Esophagus squamous epithelium (tissue), 5 donors: ENCODE results near the gene RAB1B. TPM values are rescaled to one million over a fixed set of nuclear protein-coding genes. Genes with fewer than 3 reads are reported as not detected.

Experiments used
- DNase-seq: peaks from one replicate; lab custom pipeline; 2025; lab: John Stamatoyannopoulos, UW
- H3K27ac ChIP-seq, 4 donors: fragments of 200-600 bp; sonication (generic); one replicate each; pipeline ENCODE4 v1.5.1; 2016 to 2019; ENCODE audit warnings: mild to moderate bottlenecking in 1 of 4
- H3K27me3 ChIP-seq, 4 donors: fragments of 200-600 bp; sonication (generic); 1 replicate in 3 of 4; 2 replicates in 1 of 4; pipeline versions ENCODE4 v1.5.1 to v1.6.0; 2017 to 2021; ENCODE audit warnings: antibody characterized with exemption in 1 of 4
- H3K36me3 ChIP-seq, 3 donors: fragments of 200-600 bp; sonication (generic); one replicate each; pipeline ENCODE4 v1.5.1; 2016 to 2019
- H3K4me1 ChIP-seq, 3 donors: fragments of 200-600 bp; sonication (generic); one replicate each; pipeline ENCODE4 v1.5.1; 2017 to 2019
- H3K4me3 ChIP-seq, 4 donors: fragments of 200-600 bp; sonication (generic); 1 replicate in 3 of 4; 2 replicates in 1 of 4; pipeline ENCODE4 v1.5.1; 2016 to 2019; ENCODE audit warnings: mild to moderate bottlenecking in 2 of 4, moderate library complexity in 1 of 4
- H3K9me3 ChIP-seq, 3 donors: fragments of 200-600 bp; sonication (generic); one replicate each; pipeline ENCODE4 v1.5.1; 2016 to 2019
- POLR2A ChIP-seq, 4 donors: fragments of 450-650 bp; IDR thresholded peaks; one replicate each; pipeline ENCODE4 v1.6.1; 2017; ENCODE audit warnings: antibody characterized with exemption in 4 of 4, mild to moderate bottlenecking in 4 of 4, moderate library complexity in 3 of 4
- WGBS, 2 donors: methylation state at CpG; one replicate each; pipeline ENCODE4 v1.1.5; 2018; 5-methylcytosine and 5-hydroxymethylcytosine counted together
- intact Hi-C: fragments of 100-400 bp; cut with DNase I; formaldehyde crosslinking; loops from one replicate; pipeline ENCODE4 v1.15.0; 2022
- total RNA-seq, 4 donors: library from RNA; depleted of rRNA; stranded (reverse); fragments of >200 nt; gene quantifications; one replicate each; pipeline ENCODE4 v1.1.0, GENCODE V29; 2016
- TF ChIP-seq, protein P1 (sequence below), 6 experiments: fragments of 450-650 bp in 4 of 6; fragments of 200-600 bp in 2 of 6; sonication (generic) in 2 of 6; IDR thresholded peaks; one replicate each; pipeline ENCODE4 v1.5.1; 2016 to 2019; ENCODE audit warnings: antibody characterized with exemption in 6 of 6, mild to moderate bottlenecking in 4 of 6, moderate library complexity in 4 of 6
- donor health status: DM: yes; HTN: yes; CAD: no.

RAB1B gene
- total RNA-seq, 4 donors from 2014 or later = 83.7 to 148 (median 110) TPM

GRCh38 chr11:66326261-66327111 lies 58.0 kb downstream of the RAB1B start:
- Histone ChIP-seq H3K27ac (peak overlapping the region; percentile 49 to 88 (median 72)), H3K27me3 (no peaks in the 10 kb centered on the region), H3K9me3 (no peaks in the 10 kb centered on the region), H3K4me3 (no peak overlapping the region), H3K4me1 (peaks cover 24 to 54% (median 29%) of the 10 kb centered on the region in 3 donors), H3K36me3 (peaks cover 0 to 8% (median 0%) of the 10 kb centered on the region in 3 donors)
- intact Hi-C loops = no loop called here
- TF ChIP-seq, protein P1, sequence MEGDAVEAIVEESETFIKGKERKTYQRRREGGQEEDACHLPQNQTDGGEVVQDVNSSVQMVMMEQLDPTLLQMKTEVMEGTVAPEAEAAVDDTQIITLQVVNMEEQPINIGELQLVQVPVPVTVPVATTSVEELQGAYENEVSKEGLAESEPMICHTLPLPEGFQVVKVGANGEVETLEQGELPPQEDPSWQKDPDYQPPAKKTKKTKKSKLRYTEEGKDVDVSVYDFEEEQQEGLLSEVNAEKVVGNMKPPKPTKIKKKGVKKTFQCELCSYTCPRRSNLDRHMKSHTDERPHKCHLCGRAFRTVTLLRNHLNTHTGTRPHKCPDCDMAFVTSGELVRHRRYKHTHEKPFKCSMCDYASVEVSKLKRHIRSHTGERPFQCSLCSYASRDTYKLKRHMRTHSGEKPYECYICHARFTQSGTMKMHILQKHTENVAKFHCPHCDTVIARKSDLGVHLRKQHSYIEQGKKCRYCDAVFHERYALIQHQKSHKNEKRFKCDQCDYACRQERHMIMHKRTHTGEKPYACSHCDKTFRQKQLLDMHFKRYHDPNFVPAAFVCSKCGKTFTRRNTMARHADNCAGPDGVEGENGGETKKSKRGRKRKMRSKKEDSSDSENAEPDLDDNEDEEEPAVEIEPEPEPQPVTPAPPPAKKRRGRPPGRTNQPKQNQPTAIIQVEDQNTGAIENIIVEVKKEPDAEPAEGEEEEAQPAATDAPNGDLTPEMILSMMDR (IDR thresholded peaks at IDR 0.05) = no peak
- TF ChIP-seq POLR2A (IDR thresholded peaks at IDR 0.05) = no peak
- no peak for DNase-seq
- WGBS, 2 donors = 38 to 40% methylated on average over 1 to 12 of the region's 21 CpGs

Other genes with a start within 250 kb of the RAB1B start
- not detected for gene CATSPER1, start 242.2 kb upstream of the RAB1B start, total RNA-seq
- not detected for gene GAL3ST3, start 219.5 kb upstream of the RAB1B start, total RNA-seq
- gene SF3B2, start 216.3 kb upstream of the RAB1B start, total RNA-seq = 100 to 1,000 TPM in 1 of 4 donors, 10 to 100 TPM in 3; 87.8 to 112 (median 93.5) TPM
- gene PACS1, start 198.4 kb upstream of the RAB1B start, total RNA-seq = 10 to 100 TPM; 17.9 to 37.6 (median 25.4) TPM
- gene KLC2, start 10.9 kb upstream of the RAB1B start, total RNA-seq = 10 to 100 TPM; 10.6 to 29.8 (median 17.9) TPM
- under 1 TPM in 2 of 4 donors, not detected in 2; 0.48 to 0.70 TPM for gene CNIH2, start 9.5 kb downstream of the RAB1B start, total RNA-seq
- 10 to 100 TPM; 51.9 to 71.9 (median 63.8) TPM for gene YIF1A, start 20.5 kb downstream of the RAB1B start, total RNA-seq
- not detected for gene TMEM151A, start 23.3 kb downstream of the RAB1B start, total RNA-seq
- 10 to 100 TPM in 1 of 4 donors, 1 to 10 TPM in 3; 1.9 to 13.2 (median 6.1) TPM for gene CD248, start 48.4 kb downstream of the RAB1B start, total RNA-seq
- 10 to 100 TPM; 22.3 to 37.2 (median 27.6) TPM for gene RIN1, start 67.8 kb downstream of the RAB1B start, total RNA-seq
- gene BRMS1, start 76.5 kb downstream of the RAB1B start, total RNA-seq = 10 to 100 TPM; 43.8 to 65.5 (median 56.8) TPM
- gene B4GAT1, start 79.0 kb downstream of the RAB1B start, total RNA-seq = 10 to 100 TPM in 2 of 4 donors, 1 to 10 TPM in 2; 6.8 to 24.0 (median 11.3) TPM
- gene SLC29A2, start 103.1 kb downstream of the RAB1B start, total RNA-seq = 1 to 10 TPM; 2.9 to 5.5 (median 4.8) TPM
- gene NPAS4, start 152.4 kb downstream of the RAB1B start, total RNA-seq = under 1 TPM in 1 of 4 donors, not detected in 3; 0.38 TPM
- 10 to 100 TPM; 39.3 to 66.4 (median 54.2) TPM for gene MRPL11, start 170.2 kb downstream of the RAB1B start, total RNA-seq
- 10 to 100 TPM in 1 of 4 donors, 1 to 10 TPM in 3; 6.3 to 17.2 (median 8.8) TPM for gene PELI3, start 198.3 kb downstream of the RAB1B start, total RNA-seq
- gene DPP3, start 211.8 kb downstream of the RAB1B start, total RNA-seq = 10 to 100 TPM; 24.6 to 49.2 (median 43.5) TPM
- 10 to 100 TPM in 3 of 4 donors, 1 to 10 TPM in 1; 9.7 to 45.8 (median 17.1) TPM for gene BBS1, start 242.0 kb downstream of the RAB1B start, total RNA-seq